ENCODE results near the gene AKNA. TPM values are rescaled to one million over a fixed set of nuclear protein-coding genes. Genes with fewer than 3 reads are reported as not detected.

AKNA gene
- total RNA-seq, 1 experiment from 2014 or later, result 3.9 TPM

DNA sequence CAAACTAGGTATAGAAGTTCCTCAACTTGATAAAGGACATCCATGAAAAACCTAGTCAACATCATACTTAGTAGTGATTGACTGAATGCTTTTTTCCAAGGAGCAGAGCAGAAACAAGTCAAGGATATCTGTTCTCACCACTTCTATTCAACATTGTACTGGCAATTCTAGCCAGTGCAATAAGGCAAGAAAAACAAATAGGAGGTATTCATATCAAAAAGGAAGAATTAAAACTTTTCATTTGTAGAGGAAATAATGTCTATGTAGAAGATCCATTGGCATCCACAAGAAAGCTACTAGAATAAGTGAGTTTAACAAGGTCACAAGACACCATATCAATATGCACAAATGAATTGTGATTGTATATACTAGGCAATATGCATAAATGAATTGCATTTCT is 93.1 kb downstream of the AKNA start:
- DNase-seq, result no peak
- Mint-ChIP-seq H3K36me3 (ENCODE audit: insufficient read depth, unreplicated experiment) (no peaks in the 10 kb centered on the region), H3K9me3 (ENCODE audit: low read depth, unreplicated experiment) (peaks cover 4% of the 10 kb centered on the region), H3K4me1 (ENCODE audit: low read depth, unreplicated experiment) (no peaks in the 10 kb centered on the region), H3K27me3 (ENCODE audit: unreplicated experiment) (no peaks in the 10 kb centered on the region), H3K4me3 (ENCODE audit: low read depth, unreplicated experiment) (no peak overlapping the region), H3K27ac (ENCODE audit: unreplicated experiment) (no peak overlapping the region)
- TF ChIP-seq, protein P1, sequence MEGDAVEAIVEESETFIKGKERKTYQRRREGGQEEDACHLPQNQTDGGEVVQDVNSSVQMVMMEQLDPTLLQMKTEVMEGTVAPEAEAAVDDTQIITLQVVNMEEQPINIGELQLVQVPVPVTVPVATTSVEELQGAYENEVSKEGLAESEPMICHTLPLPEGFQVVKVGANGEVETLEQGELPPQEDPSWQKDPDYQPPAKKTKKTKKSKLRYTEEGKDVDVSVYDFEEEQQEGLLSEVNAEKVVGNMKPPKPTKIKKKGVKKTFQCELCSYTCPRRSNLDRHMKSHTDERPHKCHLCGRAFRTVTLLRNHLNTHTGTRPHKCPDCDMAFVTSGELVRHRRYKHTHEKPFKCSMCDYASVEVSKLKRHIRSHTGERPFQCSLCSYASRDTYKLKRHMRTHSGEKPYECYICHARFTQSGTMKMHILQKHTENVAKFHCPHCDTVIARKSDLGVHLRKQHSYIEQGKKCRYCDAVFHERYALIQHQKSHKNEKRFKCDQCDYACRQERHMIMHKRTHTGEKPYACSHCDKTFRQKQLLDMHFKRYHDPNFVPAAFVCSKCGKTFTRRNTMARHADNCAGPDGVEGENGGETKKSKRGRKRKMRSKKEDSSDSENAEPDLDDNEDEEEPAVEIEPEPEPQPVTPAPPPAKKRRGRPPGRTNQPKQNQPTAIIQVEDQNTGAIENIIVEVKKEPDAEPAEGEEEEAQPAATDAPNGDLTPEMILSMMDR (IDR thresholded peaks at IDR 0.05; ENCODE audit: unreplicated experiment), result no peak
- intact Hi-C loops (cut with micrococcal nuclease; ENCODE audit: unreplicated experiment), result loop anchor here (5.0 kb wide), 2 partner anchors 137 to 612 kb away; partner anchors contain the start of gene COL27A1
- CTCF ChIA-PET, result interaction anchor here (0.7 to 1.3 kb wide), 2 partner anchors 212 to 213 kb away, joined by 3 to 7 read pairs; no protein-coding TSS in a partner anchor
- BruUV-seq (replicated peaks), result no TSS peak

DNA sequence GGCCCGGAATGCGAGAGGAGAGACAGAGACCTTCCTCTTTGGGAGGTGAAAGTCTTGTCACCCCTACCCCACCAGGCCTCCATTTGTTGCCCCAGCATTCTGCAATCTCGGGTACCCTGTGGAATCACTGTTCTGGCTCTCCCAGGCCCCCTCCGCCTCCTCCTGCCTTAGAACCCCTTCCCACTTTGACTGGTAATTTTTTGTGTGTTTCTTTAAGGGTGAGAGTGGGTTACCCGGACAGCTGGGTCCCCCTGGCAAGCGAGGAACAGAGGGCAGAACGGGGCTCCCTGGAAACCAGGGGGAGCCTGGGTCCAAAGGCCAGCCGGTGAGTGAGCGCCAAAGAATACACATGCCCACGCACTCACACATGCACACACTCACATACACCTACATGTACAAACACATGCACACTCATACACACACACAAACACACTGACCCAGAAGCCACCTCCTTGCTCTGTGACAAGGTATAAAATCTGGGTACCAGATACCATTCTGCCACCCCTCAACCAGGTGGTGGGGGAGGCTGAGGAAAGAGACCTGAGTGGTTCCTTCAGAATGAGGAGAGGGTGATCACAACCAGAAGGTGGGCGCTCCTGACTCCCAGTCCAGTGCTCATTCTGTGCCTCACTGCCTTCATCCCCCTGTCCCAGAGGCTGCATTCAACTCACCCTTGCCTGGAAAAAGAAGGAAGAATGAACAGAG is 95.7 kb downstream of the AKNA start:
- Mint-ChIP-seq H3K27me3 (ENCODE audit: unreplicated experiment) (no peaks in the 10 kb centered on the region), H3K36me3 (ENCODE audit: insufficient read depth, unreplicated experiment) (no peaks in the 10 kb centered on the region), H3K4me3 (ENCODE audit: low read depth, unreplicated experiment) (no peak overlapping the region), H3K9me3 (ENCODE audit: low read depth, unreplicated experiment) (peaks cover 4% of the 10 kb centered on the region), H3K27ac (ENCODE audit: unreplicated experiment) (no peak overlapping the region), H3K4me1 (ENCODE audit: low read depth, unreplicated experiment) (peaks cover 8% of the 10 kb centered on the region)
- CTCF ChIA-PET, result interaction anchor here (0.6 kb wide), 1 partner anchor 209 kb away, joined by 3 read pairs; no protein-coding TSS in a partner anchor
- TF ChIP-seq, protein P1 (IDR thresholded peaks at IDR 0.05; ENCODE audit: unreplicated experiment), result no peak
- intact Hi-C loops (cut with micrococcal nuclease; ENCODE audit: unreplicated experiment), result loop anchor here (2.0 to 5.0 kb wide), 4 partner anchors 135 to 610 kb away; partner anchors contain the start of gene COL27A1
- DNase-seq, result no peak
- no TSS peak for BruUV-seq (replicated peaks)

DNA sequence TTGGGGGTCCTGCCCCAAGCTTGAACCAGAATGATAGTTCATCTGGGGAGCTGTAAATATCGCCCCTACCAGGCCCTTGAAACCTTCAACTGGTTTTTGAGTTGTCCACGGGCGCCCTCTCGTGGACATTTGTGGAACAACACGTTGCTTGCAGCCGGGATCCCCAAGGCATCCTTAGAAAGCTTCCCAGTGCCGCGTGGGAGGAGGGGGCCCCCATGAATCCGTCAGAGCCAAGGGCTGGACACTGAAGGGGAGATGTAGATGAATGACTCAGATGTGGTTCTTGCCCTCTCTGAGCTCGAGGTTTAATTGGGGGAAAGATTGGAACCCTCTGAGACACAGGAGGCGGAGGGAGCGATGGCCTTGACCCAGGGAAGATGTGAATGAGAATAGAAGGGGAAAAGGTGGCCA is 96.7 kb downstream of the AKNA start:
- BruUV-seq (replicated peaks), result no TSS peak
- H3K36me3 Mint-ChIP-seq (ENCODE audit: insufficient read depth, unreplicated experiment), result no peaks in the 10 kb centered on the region
- TF ChIP-seq, protein P1 (IDR thresholded peaks at IDR 0.05; ENCODE audit: unreplicated experiment), result peak; percentile 73
- H3K9me3 Mint-ChIP-seq (ENCODE audit: low read depth, unreplicated experiment), result peaks cover 4% of the 10 kb centered on the region
- H3K27me3 Mint-ChIP-seq (ENCODE audit: unreplicated experiment), result no peaks in the 10 kb centered on the region
- H3K4me3 Mint-ChIP-seq (ENCODE audit: low read depth, unreplicated experiment), result no peak overlapping the region
- peaks cover 8% of the 10 kb centered on the region for H3K4me1 Mint-ChIP-seq (ENCODE audit: low read depth, unreplicated experiment)
- DNase-seq, result peak; percentile 66
- no peak overlapping the region for H3K27ac Mint-ChIP-seq (ENCODE audit: unreplicated experiment)
- intact Hi-C loops (cut with micrococcal nuclease; ENCODE audit: unreplicated experiment), result loop anchor here (2.0 to 5.0 kb wide), 4 partner anchors 134 to 609 kb away; partner anchors contain the start of gene COL27A1
- CTCF ChIA-PET, result interaction anchor here (0.6 to 1.2 kb wide), 5 partner anchors 30 to 481 kb away, joined by 4 to 25 read pairs (median 5); no protein-coding TSS in a partner anchor

DNA sequence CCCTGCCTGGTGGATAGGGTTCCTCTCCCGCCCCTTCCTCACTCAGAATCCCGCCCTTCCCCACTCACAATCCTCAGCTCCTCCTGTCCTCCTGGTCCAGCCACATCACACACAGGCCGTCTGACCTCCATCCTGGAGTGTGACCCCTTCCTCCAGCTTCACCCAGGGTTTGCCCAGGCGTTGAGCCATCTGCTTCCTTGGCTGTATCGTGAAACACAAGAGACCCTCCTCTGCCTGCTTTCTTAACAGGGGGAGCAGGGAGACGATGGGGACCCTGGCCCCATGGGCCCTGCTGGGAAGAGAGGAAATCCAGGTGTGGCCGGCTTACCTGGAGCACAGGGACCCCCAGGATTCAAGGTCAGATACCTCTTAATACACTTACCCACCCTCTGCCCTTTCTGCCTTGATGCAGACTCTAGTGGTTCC is 97.2 kb downstream of the AKNA start:
- CTCF ChIA-PET, result interaction anchor here (0.6 to 1.2 kb wide), 5 partner anchors 30 to 480 kb away, joined by 4 to 25 read pairs (median 5); no protein-coding TSS in a partner anchor
- Mint-ChIP-seq H3K27ac (ENCODE audit: unreplicated experiment) (no peak overlapping the region), H3K36me3 (ENCODE audit: insufficient read depth, unreplicated experiment) (no peaks in the 10 kb centered on the region), H3K27me3 (ENCODE audit: unreplicated experiment) (no peaks in the 10 kb centered on the region), H3K9me3 (ENCODE audit: low read depth, unreplicated experiment) (peaks cover 4% of the 10 kb centered on the region), H3K4me1 (ENCODE audit: low read depth, unreplicated experiment) (peaks cover 8% of the 10 kb centered on the region), H3K4me3 (ENCODE audit: low read depth, unreplicated experiment) (no peak overlapping the region)
- no peak for DNase-seq
- TF ChIP-seq, protein P1 (IDR thresholded peaks at IDR 0.05; ENCODE audit: unreplicated experiment), result no peak
- intact Hi-C loops (cut with micrococcal nuclease; ENCODE audit: unreplicated experiment), result loop anchor here (2.0 to 5.0 kb wide), 4 partner anchors 133 to 608 kb away; partner anchors contain the start of gene COL27A1
- no TSS peak for BruUV-seq (replicated peaks)

Data from Calu3 (cell line).